ENCODE measurements around the gene UBAC1. TPM values are rescaled to one million over a fixed set of nuclear protein-coding genes. Genes with fewer than 3 reads are reported as not detected.

Gene UBAC1
- 10 to 100 TPM; 37.9 to 39.3 TPM for total RNA-seq

GRCh38 chr9:135961277-135961715, at the start of gene UBAC1:
UBAC1 (minus strand) TSS chr9:135961373; CDS start chr9:135961162, 211 bp downstream.
- Histone ChIP-seq H3K4me3 (peak within 1 kb of the TSS; percentile 97), H3K9me3 (no peaks in the 10 kb centered on the region), H3K4me1 (ENCODE audit: control insufficient read depth in 1 of 2, low read depth in 2 of 2) (peaks cover 3 to 17% of the 10 kb centered on the region in 2 donors), H3K36me3 (no peaks in the 10 kb centered on the region), H3K27me3 (replicated peaks; ENCODE audit: insufficient read depth) (no peaks in the 10 kb centered on the region), H3K27ac (peak within 1 kb of the TSS; percentile 53 to 66)
- DNase-seq (ENCODE audit: low spot score), result peak; percentile 78
- peak; percentile 94 for ATAC-seq (ENCODE audit: insufficient number of reproducible peaks, low FRiP score, low read depth)
- peak; percentile 48 for TF ChIP-seq CTCF (IDR thresholded peaks at IDR 0.05)

GRCh38 chr9:136010615-136011361, 49.6 kb upstream of the UBAC1 start:
- Histone ChIP-seq H3K9me3 (no peaks in the 10 kb centered on the region), H3K27me3 (replicated peaks; ENCODE audit: insufficient read depth) (no peaks in the 10 kb centered on the region), H3K27ac (no peak overlapping the region), H3K4me3 (no peak overlapping the region), H3K36me3 (peaks cover 26% of the 10 kb centered on the region), H3K4me1 (ENCODE audit: control insufficient read depth in 1 of 2, low read depth in 2 of 2) (peaks cover 0 to 13% of the 10 kb centered on the region in 2 donors)
- no peak for TF ChIP-seq CTCF (IDR thresholded peaks at IDR 0.05)
- ATAC-seq (ENCODE audit: insufficient number of reproducible peaks, low FRiP score, low read depth), result no peak
- DNase-seq (ENCODE audit: low spot score), result no peak

GRCh38 chr9:136010176-136010575, 49.0 kb upstream of the UBAC1 start:
- DNase-seq (ENCODE audit: low spot score) (no peak), ATAC-seq (ENCODE audit: insufficient number of reproducible peaks, low FRiP score, low read depth) (no peak)
- Histone ChIP-seq H3K9me3 (no peaks in the 10 kb centered on the region), H3K27ac (no peak overlapping the region), H3K4me3 (no peak overlapping the region), H3K36me3 (peaks cover 26% of the 10 kb centered on the region), H3K4me1 (ENCODE audit: control insufficient read depth in 1 of 2, low read depth in 2 of 2) (peaks cover 0 to 13% of the 10 kb centered on the region in 2 donors), H3K27me3 (replicated peaks; ENCODE audit: insufficient read depth) (no peaks in the 10 kb centered on the region)
- no peak for TF ChIP-seq CTCF (IDR thresholded peaks at IDR 0.05)

DNA sequence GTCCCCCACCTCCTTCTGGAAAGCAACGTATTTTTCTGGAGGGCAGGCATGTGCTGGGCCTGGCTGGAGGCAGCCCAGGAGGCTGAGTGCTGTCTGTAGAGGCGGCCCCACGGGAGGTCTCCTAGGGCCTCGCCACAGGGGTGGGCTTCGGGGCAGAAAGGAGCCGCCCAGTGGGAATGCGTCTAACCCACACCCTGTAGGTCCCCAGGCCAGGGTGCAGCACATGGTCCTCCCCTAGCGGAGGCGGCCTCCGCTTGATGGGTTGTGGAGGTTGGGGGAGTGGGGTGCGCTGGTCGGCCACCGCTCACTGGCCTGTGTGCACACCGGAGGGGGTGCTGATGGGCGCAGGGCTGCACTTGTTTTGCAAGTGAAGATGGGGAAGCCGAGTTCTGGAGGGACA, 48.3 kb upstream of the UBAC1 start:
- H3K27me3 ChIP-seq (replicated peaks; ENCODE audit: insufficient read depth), result no peaks in the 10 kb centered on the region
- peaks cover 0 to 13% of the 10 kb centered on the region in 2 donors for H3K4me1 ChIP-seq (ENCODE audit: control insufficient read depth in 1 of 2, low read depth in 2 of 2)
- H3K27ac ChIP-seq, result no peak overlapping the region
- DNase-seq (ENCODE audit: low spot score), result no peak
- H3K4me3 ChIP-seq, result no peak overlapping the region
- ATAC-seq (ENCODE audit: insufficient number of reproducible peaks, low FRiP score, low read depth), result no peak
- H3K9me3 ChIP-seq, result no peaks in the 10 kb centered on the region
- no peak for TF ChIP-seq CTCF (IDR thresholded peaks at IDR 0.05)
- peaks cover 24% of the 10 kb centered on the region for H3K36me3 ChIP-seq

- no peak overlapping the region for H3K4me3 ChIP-seq
- H3K27me3 ChIP-seq (replicated peaks; ENCODE audit: insufficient read depth), result no peaks in the 10 kb centered on the region
- no peak for TF ChIP-seq CTCF (IDR thresholded peaks at IDR 0.05)
- H3K9me3 ChIP-seq, result no peaks in the 10 kb centered on the region
- DNase-seq (ENCODE audit: low spot score) (no peak), ATAC-seq (ENCODE audit: insufficient number of reproducible peaks, low FRiP score, low read depth) (no peak)
- H3K36me3 ChIP-seq, result peaks cover 20% of the 10 kb centered on the region
- no peak overlapping the region for H3K27ac ChIP-seq
- H3K4me1 ChIP-seq (ENCODE audit: control insufficient read depth in 1 of 2, low read depth in 2 of 2), result peaks cover 0 to 16% of the 10 kb centered on the region in 2 donors
These were observed 47.5 kb upstream of the UBAC1 start for GRCh38 chr9:136008693-136008997.

Measured in thoracic aorta (tissue), 2 donors.